ENCODE results near the gene SHISAL2A.
A peak's percentile ranks its signal among the peaks of the same experiment; 100 is the strongest.
"Not testable (repeated sequence)": the region's sequence is repeated elsewhere in the genome, so short reads cannot be mapped to it uniquely, and the experiment has no call there.

The SHISAL2A gene

DNA sequence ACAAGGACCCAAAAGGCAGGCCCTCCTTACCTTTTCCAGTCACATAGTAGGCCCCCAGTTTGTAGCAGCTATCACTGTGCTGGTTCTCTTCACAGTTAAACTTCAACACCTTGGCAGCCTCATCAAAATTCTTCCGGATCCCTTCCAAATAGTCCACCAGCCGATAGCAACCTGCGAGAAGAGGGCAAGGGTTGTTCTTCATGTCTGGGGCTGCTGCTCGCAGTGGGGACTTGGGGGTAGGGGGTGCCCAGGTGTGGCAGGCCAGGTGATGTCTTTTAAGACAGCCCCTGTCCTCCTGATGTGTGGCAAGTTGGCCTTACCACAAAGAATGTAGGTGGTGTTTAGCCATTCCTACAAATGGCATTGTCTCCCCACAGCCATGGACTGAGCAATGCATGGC, 59.7 kb downstream of the SHISAL2A start:
- Histone ChIP-seq H3K4me1 (ENCODE audit: control insufficient read depth, low read length) (peaks cover 18% of the 10 kb centered on the region), H3K9me2 (replicated peaks; ENCODE audit: control insufficient read depth, low read length) (no peaks in the 10 kb centered on the region), H3F3A (ENCODE audit: control insufficient read depth, insufficient read depth) (no peaks in the 10 kb centered on the region; the same call in 1 of the 2 replicates), H3K9me3 (ENCODE audit: control insufficient read depth, insufficient read depth, low read length) (no peaks in the 10 kb centered on the region), H3K27ac (ENCODE audit: low read depth, low read length) (no peak overlapping the region), H3K36me3 (ENCODE audit: control insufficient read depth, low read length) (peaks cover 51% of the 10 kb centered on the region), H3K79me2 (ENCODE audit: control insufficient read depth, low read length) (peaks cover 61% of the 10 kb centered on the region), H3K4me3 (ENCODE audit: low read length) (no peak overlapping the region), H3K27me3 (ENCODE audit: control insufficient read depth, low read length) (no peaks in the 10 kb centered on the region), H4K20me1 (ENCODE audit: control insufficient read depth, insufficient read depth, low read depth, low read length) (no peaks in the 10 kb centered on the region), H3K4me2 (ENCODE audit: low read length) (no peak overlapping the region)
- no peak for TF ChIP-seq EZH2phosphoT487 (IDR thresholded peaks at IDR 0.05; ENCODE audit: borderline replicate concordance, low read length)
- TF ChIP-seq, protein P1, sequence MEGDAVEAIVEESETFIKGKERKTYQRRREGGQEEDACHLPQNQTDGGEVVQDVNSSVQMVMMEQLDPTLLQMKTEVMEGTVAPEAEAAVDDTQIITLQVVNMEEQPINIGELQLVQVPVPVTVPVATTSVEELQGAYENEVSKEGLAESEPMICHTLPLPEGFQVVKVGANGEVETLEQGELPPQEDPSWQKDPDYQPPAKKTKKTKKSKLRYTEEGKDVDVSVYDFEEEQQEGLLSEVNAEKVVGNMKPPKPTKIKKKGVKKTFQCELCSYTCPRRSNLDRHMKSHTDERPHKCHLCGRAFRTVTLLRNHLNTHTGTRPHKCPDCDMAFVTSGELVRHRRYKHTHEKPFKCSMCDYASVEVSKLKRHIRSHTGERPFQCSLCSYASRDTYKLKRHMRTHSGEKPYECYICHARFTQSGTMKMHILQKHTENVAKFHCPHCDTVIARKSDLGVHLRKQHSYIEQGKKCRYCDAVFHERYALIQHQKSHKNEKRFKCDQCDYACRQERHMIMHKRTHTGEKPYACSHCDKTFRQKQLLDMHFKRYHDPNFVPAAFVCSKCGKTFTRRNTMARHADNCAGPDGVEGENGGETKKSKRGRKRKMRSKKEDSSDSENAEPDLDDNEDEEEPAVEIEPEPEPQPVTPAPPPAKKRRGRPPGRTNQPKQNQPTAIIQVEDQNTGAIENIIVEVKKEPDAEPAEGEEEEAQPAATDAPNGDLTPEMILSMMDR (IDR thresholded peaks at IDR 0.05; ENCODE audit: low read depth, low read length, poor library complexity, severe bottlenecking), result no peak

- H3K9me2 ChIP-seq (replicated peaks; ENCODE audit: control insufficient read depth, low read length); H3K9me3 ChIP-seq (ENCODE audit: control insufficient read depth, insufficient read depth, low read length); H3K4me2 ChIP-seq (ENCODE audit: low read length); H3F3A ChIP-seq (ENCODE audit: control insufficient read depth, insufficient read depth); H3K4me3 ChIP-seq (ENCODE audit: low read length); H3K27me3 ChIP-seq (ENCODE audit: control insufficient read depth, low read length); H3K27ac ChIP-seq (ENCODE audit: low read depth, low read length); H4K20me1 ChIP-seq (ENCODE audit: control insufficient read depth, insufficient read depth, low read depth, low read length): not testable (repeated sequence)
- Histone ChIP-seq H3K36me3 (ENCODE audit: control insufficient read depth, low read length) (peaks cover 45% of the 10 kb centered on the region), H3K4me1 (ENCODE audit: control insufficient read depth, low read length) (peaks cover 19% of the 10 kb centered on the region), H3K79me2 (ENCODE audit: control insufficient read depth, low read length) (peaks cover 67% of the 10 kb centered on the region)
These were observed 60.4 kb downstream of the SHISAL2A start for GRCh38 chr1:52693351-52693750.

DNA sequence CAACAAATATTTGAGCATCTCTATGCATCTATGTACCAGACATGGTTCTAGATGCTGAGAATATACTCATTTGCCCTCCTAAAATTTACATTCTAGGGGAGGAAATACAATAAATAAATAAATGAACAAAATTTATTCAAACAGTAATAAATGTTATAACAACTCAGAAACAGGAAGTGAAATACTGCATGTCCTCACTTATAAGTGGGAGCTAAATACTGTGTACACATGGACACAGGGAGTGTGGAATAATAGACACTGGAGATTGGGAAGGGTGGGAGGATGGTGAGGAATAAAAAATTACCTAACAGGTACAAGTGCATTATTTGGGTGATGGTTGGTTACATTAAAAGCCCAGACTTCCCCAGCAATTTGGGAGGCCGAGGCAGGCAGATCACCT, 60.9 kb downstream of the SHISAL2A start:
- Histone ChIP-seq H3K4me3 (ENCODE audit: low read length) (no peak overlapping the region), H3K4me2 (ENCODE audit: low read length) (no peak overlapping the region), H3K4me1 (ENCODE audit: control insufficient read depth, low read length) (peaks cover 24% of the 10 kb centered on the region), H3K27me3 (ENCODE audit: control insufficient read depth, low read length) (no peaks in the 10 kb centered on the region), H3K79me2 (ENCODE audit: control insufficient read depth, low read length) (peaks cover 69% of the 10 kb centered on the region), H4K20me1 (ENCODE audit: control insufficient read depth, insufficient read depth, low read depth, low read length) (no peaks in the 10 kb centered on the region), H3K36me3 (ENCODE audit: control insufficient read depth, low read length) (peaks cover 41% of the 10 kb centered on the region), H3F3A (ENCODE audit: control insufficient read depth, insufficient read depth) (no peaks in the 10 kb centered on the region; the same call in 1 of the 2 replicates), H3K9me3 (ENCODE audit: control insufficient read depth, insufficient read depth, low read length) (no peaks in the 10 kb centered on the region), H3K27ac (ENCODE audit: low read depth, low read length) (no peak overlapping the region), H3K9me2 (replicated peaks; ENCODE audit: control insufficient read depth, low read length) (no peaks in the 10 kb centered on the region)
- TF ChIP-seq, protein P1 (IDR thresholded peaks at IDR 0.05; ENCODE audit: low read depth, low read length, poor library complexity, severe bottlenecking), result no peak
- TF ChIP-seq EZH2phosphoT487 (IDR thresholded peaks at IDR 0.05; ENCODE audit: borderline replicate concordance, low read length), result no peak

- Histone ChIP-seq H4K20me1 (ENCODE audit: control insufficient read depth, insufficient read depth, low read depth, low read length) (no peaks in the 10 kb centered on the region), H3K4me1 (ENCODE audit: control insufficient read depth, low read length) (peaks cover 25% of the 10 kb centered on the region), H3K36me3 (ENCODE audit: control insufficient read depth, low read length) (peaks cover 34% of the 10 kb centered on the region), H3K27me3 (ENCODE audit: control insufficient read depth, low read length) (no peaks in the 10 kb centered on the region), H3K4me2 (ENCODE audit: low read length) (peak overlapping the region; percentile 35), H3K9me3 (ENCODE audit: control insufficient read depth, insufficient read depth, low read length) (no peaks in the 10 kb centered on the region), H3F3A (ENCODE audit: control insufficient read depth, insufficient read depth) (peaks cover 4% of the 10 kb centered on the region; the same call in 1 of the 2 replicates), H3K79me2 (ENCODE audit: control insufficient read depth, low read length) (peaks cover 67% of the 10 kb centered on the region), H3K4me3 (ENCODE audit: low read length) (peak overlapping the region; percentile 5; the same call in 1 of the 2 replicates), H3K9me2 (replicated peaks; ENCODE audit: control insufficient read depth, low read length) (no peaks in the 10 kb centered on the region), H3K27ac (ENCODE audit: low read depth, low read length) (no peak overlapping the region)
- TF ChIP-seq, protein P1 (IDR thresholded peaks at IDR 0.05; ENCODE audit: low read depth, low read length, poor library complexity, severe bottlenecking), result no peak
- TF ChIP-seq EZH2phosphoT487 (IDR thresholded peaks at IDR 0.05; ENCODE audit: borderline replicate concordance, low read length), result no peak
These were observed 62.7 kb downstream of the SHISAL2A start for GRCh38 chr1:52695627-52696026.

Measured in DOHH2 (cell line).